Measurements from ENCODE around the gene OR52E6. TPM values are rescaled to one million over a fixed set of nuclear protein-coding genes. Genes with fewer than 3 reads are reported as not detected.

The OR52E6 gene
- total RNA-seq, 1 donor from 2014 or later: not detected

GRCh38 chr11:5808500-5809121 is 33.1 kb downstream of the OR52E6 start, which contains the start of gene OR52N2:
Gene OR52N2, plus strand, starts transcription at chr11:5808924. Its CDS starts 11,412 bp downstream, at chr11:5820336.
- peaks cover 13% of the 10 kb centered on the region for H3K9me3 Mint-ChIP-seq (ENCODE audit: unreplicated experiment)
- H3K36me3 Mint-ChIP-seq (ENCODE audit: low read depth, unreplicated experiment): peaks cover 45% of the 10 kb centered on the region
- peak; percentile 80 for DNase-seq (ENCODE audit: low spot score)
- peaks cover 13% of the 10 kb centered on the region for H3K27me3 Mint-ChIP-seq (ENCODE audit: unreplicated experiment)
- TF ChIP-seq CTCF (IDR thresholded peaks at IDR 0.05; ENCODE audit: unreplicated experiment): peak; percentile 56
- peaks cover 72% of the 10 kb centered on the region for H3K4me1 Mint-ChIP-seq (ENCODE audit: unreplicated experiment)
- peak within 1 kb of the TSS; percentile 100 for H3K27ac Mint-ChIP-seq (ENCODE audit: unreplicated experiment)
- peak within 1 kb of the TSS; percentile 96 for H3K4me3 Mint-ChIP-seq (ENCODE audit: unreplicated experiment)

DNA sequence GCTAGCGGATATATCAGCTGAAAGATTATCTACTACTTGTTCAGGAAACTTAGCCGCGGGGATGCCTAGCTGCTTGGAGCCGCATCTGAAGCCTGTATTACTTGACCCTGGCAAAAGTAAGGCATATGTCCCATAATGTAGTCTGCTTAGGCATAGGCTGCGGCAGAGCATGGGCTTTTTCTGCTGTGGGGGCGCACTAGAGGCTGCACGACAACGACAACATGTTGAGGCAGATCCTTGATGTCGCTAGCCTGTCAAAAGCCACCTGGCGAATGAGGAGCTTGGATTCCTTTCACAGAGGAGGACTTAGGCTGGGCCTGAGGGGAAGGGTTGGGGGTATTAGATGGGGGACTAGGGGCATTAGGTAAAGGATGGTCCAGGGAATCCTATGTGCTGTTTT is 34.1 kb downstream of the OR52E6 start:
- DNase-seq (ENCODE audit: low spot score): no peak
- Mint-ChIP-seq H3K4me1 (ENCODE audit: unreplicated experiment) (peaks cover 68% of the 10 kb centered on the region), H3K9me3 (ENCODE audit: unreplicated experiment) (peaks cover 15% of the 10 kb centered on the region), H3K36me3 (ENCODE audit: low read depth, unreplicated experiment) (peaks cover 55% of the 10 kb centered on the region), H3K27me3 (ENCODE audit: unreplicated experiment) (peaks cover 15% of the 10 kb centered on the region), H3K27ac (ENCODE audit: unreplicated experiment) (peak overlapping the region; percentile 100), H3K4me3 (ENCODE audit: unreplicated experiment) (peak overlapping the region; percentile 96)
- no peak for TF ChIP-seq CTCF (IDR thresholded peaks at IDR 0.05; ENCODE audit: unreplicated experiment)

DNA sequence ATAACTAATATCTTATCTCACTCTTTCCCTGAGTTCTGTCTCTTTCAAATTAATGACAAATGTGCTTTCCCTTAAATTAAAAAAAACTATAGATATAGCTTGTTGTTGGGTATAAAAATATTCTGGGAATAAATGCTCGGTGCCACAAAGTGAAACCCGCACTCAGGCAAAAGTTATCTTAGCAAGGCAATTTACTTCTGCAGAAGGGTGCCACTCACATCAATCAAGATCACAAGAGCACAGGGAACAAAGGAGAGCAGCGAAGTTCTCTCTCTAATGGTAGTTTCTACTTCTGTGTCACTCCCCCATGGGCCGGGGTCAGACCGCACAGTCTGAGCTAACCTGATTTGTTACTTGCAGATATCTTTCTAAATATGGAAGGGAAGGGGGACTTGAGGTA is 37.7 kb downstream of the OR52E6 start:
- Mint-ChIP-seq H3K9me3 (ENCODE audit: unreplicated experiment) (peaks cover 15% of the 10 kb centered on the region), H3K36me3 (ENCODE audit: low read depth, unreplicated experiment) (peaks cover 65% of the 10 kb centered on the region), H3K27me3 (ENCODE audit: unreplicated experiment) (peaks cover 13% of the 10 kb centered on the region), H3K4me3 (ENCODE audit: unreplicated experiment) (peak overlapping the region; percentile 87), H3K4me1 (ENCODE audit: unreplicated experiment) (peaks cover 59% of the 10 kb centered on the region), H3K27ac (ENCODE audit: unreplicated experiment) (no peak overlapping the region)
- no peak for TF ChIP-seq CTCF (IDR thresholded peaks at IDR 0.05; ENCODE audit: unreplicated experiment)
- no peak for DNase-seq (ENCODE audit: low spot score)

- no peak overlapping the region for H3K27ac Mint-ChIP-seq (ENCODE audit: unreplicated experiment)
- no peak for DNase-seq (ENCODE audit: low spot score)
- H3K9me3 Mint-ChIP-seq (ENCODE audit: unreplicated experiment): no peaks in the 10 kb centered on the region
- no peak overlapping the region for H3K4me3 Mint-ChIP-seq (ENCODE audit: unreplicated experiment)
- H3K4me1 Mint-ChIP-seq (ENCODE audit: unreplicated experiment): peaks cover 16% of the 10 kb centered on the region
- H3K36me3 Mint-ChIP-seq (ENCODE audit: low read depth, unreplicated experiment): peaks cover 31% of the 10 kb centered on the region
- no peaks in the 10 kb centered on the region for H3K27me3 Mint-ChIP-seq (ENCODE audit: unreplicated experiment)
- TF ChIP-seq CTCF (IDR thresholded peaks at IDR 0.05; ENCODE audit: unreplicated experiment): no peak
Observed at GRCh38 chr11:5796541-5796940, 45.2 kb downstream of the OR52E6 start.

DNA sequence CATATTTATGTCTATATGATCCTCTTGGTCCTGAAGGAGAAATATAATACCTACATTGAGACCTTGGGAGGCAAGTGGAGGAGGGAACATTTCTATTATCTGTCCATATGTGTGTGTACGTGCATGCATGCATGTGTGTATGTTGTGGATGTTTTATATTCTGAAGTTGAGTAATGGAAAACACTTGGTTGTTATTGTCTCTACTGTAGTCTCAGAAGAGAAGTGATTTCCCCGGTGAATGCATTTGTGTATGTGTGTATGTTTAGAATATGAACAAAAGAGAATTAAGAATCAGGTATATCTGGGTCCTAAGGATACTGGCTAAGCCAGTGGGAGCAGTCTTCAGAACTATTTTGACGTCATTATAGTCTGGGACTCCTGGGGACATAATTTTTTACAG is 50.5 kb downstream of the OR52E6 start, which contains the start of gene OR52N1:
OR52N1 (minus strand) TSS at position 101 of the 400 bp plus-strand sequence. CDS start 2,449 bp downstream, outside the sequence.
- Mint-ChIP-seq H3K27me3 (ENCODE audit: unreplicated experiment) (no peaks in the 10 kb centered on the region), H3K9me3 (ENCODE audit: unreplicated experiment) (no peaks in the 10 kb centered on the region), H3K36me3 (ENCODE audit: low read depth, unreplicated experiment) (peaks cover 30% of the 10 kb centered on the region), H3K4me3 (ENCODE audit: unreplicated experiment) (no peak within 1 kb of the TSS), H3K27ac (ENCODE audit: unreplicated experiment) (no peak within 1 kb of the TSS), H3K4me1 (ENCODE audit: unreplicated experiment) (no peaks in the 10 kb centered on the region)
- DNase-seq (ENCODE audit: low spot score): no peak
- no peak for TF ChIP-seq CTCF (IDR thresholded peaks at IDR 0.05; ENCODE audit: unreplicated experiment)

All from endothelial cell (in vitro differentiated cells).